GM23338 (cell line): ENCODE data around the gene SIRPG. TPM values are rescaled to one million over a fixed set of nuclear protein-coding genes. Genes with fewer than 3 reads are reported as not detected.

Source experiments
- ATAC-seq: fragments of 200-7000 bp; cut with Tn5 transposase; 3 replicates; pipeline ENCODE4 v1.9.1; 2020
- DNase-seq: peaks from one replicate; pipeline ENCODE4 v3.0.0-alpha.2; 2015; ENCODE audit warnings: low spot score
- H2AFZ ChIP-seq: fragments of 200-600 bp; sonication (generic); 2 replicates; pipeline ENCODE4 v1.8.0; 2016; ENCODE audit warnings: antibody characterized with exemption, mild to moderate bottlenecking, moderate library complexity
- H3F3A ChIP-seq: fragments of 200-600 bp; sonication (generic); replicated peaks from 2 replicates; pipeline ENCODE4 v1.8.0; 2017; ENCODE audit warnings: antibody characterized with exemption, mixed run types, low read depth
- H3K27ac ChIP-seq: fragments of 200-600 bp; sonication (generic); 2 replicates; pipeline ENCODE4 v1.6.1; 2016; ENCODE audit warnings: low read depth
- H3K27me3 ChIP-seq: fragments of 200-600 bp; sonication (generic); 2 replicates; pipeline ENCODE4 v1.8.0; 2016; ENCODE audit warnings: mild to moderate bottlenecking, mixed run types, moderate library complexity; ENCODE audit not compliant: insufficient read depth
- H3K36me3 ChIP-seq: fragments of 200-600 bp; sonication (generic); 2 replicates; pipeline ENCODE4 v1.8.0; 2016; ENCODE audit warnings: mild to moderate bottlenecking; ENCODE audit not compliant: insufficient read depth
- H3K4me1 ChIP-seq: fragments of 200-600 bp; sonication (generic); 2 replicates; pipeline ENCODE4 v1.8.0; 2016; ENCODE audit warnings: mild to moderate bottlenecking, moderate library complexity; ENCODE audit not compliant: insufficient read depth
- H3K4me2 ChIP-seq: fragments of 200-600 bp; sonication (generic); 2 replicates; pipeline ENCODE4 v1.7.1; 2017; ENCODE audit warnings: mixed run types
- H3K4me3 ChIP-seq: fragments of 200-600 bp; sonication (generic); 2 replicates; pipeline ENCODE4 v1.6.1; 2016; ENCODE audit warnings: mixed run types
- H3K79me2 ChIP-seq: fragments of 200-600 bp; sonication (generic); replicated peaks from 2 replicates; pipeline ENCODE4 v1.8.0; 2017; ENCODE audit warnings: mild to moderate bottlenecking; ENCODE audit not compliant: insufficient read depth
- H3K9me2 ChIP-seq: fragments of 200-600 bp; sonication (generic); 2 replicates; pipeline ENCODE4 v1.8.0; 2017; ENCODE audit not compliant: insufficient read depth
- H4K20me1 ChIP-seq: fragments of 200-600 bp; sonication (generic); replicated peaks from 2 replicates; pipeline ENCODE4 v1.8.0; 2017; ENCODE audit warnings: mild to moderate bottlenecking; ENCODE audit not compliant: insufficient read depth
- H3K27ac Mint-ChIP-seq: 2 replicates; pipeline ENCODE4 v1.8.0; 2020; ENCODE audit warnings: inconsistent platforms, mild to moderate bottlenecking, moderate library complexity, mixed read lengths
- H3K27me3 Mint-ChIP-seq: 3 replicates; pipeline ENCODE4 v1.8.0; 2022; ENCODE audit warnings: low read depth, mild to moderate bottlenecking, moderate library complexity, mixed read lengths, inconsistent platforms; ENCODE audit not compliant: insufficient read depth, poor library complexity
- H3K36me3 Mint-ChIP-seq: 3 replicates; pipeline ENCODE4 v1.8.0; 2021; ENCODE audit warnings: low read depth, mild to moderate bottlenecking, inconsistent platforms, moderate library complexity, mixed read lengths
- H3K4me1 Mint-ChIP-seq: 3 replicates; pipeline ENCODE4 v1.8.0; 2020; ENCODE audit warnings: mild to moderate bottlenecking, inconsistent platforms, mixed read lengths
- H3K4me3 Mint-ChIP-seq: 3 replicates; pipeline ENCODE4 v1.8.0; 2021; ENCODE audit warnings: moderate library complexity, mild to moderate bottlenecking, inconsistent platforms, mixed read lengths
- H3K9me3 Mint-ChIP-seq: 3 replicates; pipeline ENCODE4 v1.8.0; 2020; ENCODE audit warnings: moderate library complexity, mild to moderate bottlenecking, inconsistent platforms, mixed read lengths
- CREB1 ChIP-seq: fragments of 250-450 bp; sonication (Bioruptor Pico); IDR thresholded peaks from 2 replicates; pipeline ENCODE4 v1.5.0; 2020; ENCODE audit warnings: low read depth, mild to moderate bottlenecking, moderate library complexity
- EZH2phosphoT487 ChIP-seq: fragments of 200-600 bp; sonication (generic); IDR thresholded peaks from one replicate; pipeline ENCODE4 v1.8.1; 2018; ENCODE audit warnings: antibody characterized with exemption; ENCODE audit not compliant: unreplicated experiment
- NANOG ChIP-seq: IDR thresholded peaks from 2 replicates; pipeline ENCODE4 v1.6.1; 2016; ENCODE audit warnings: antibody characterized with exemption, borderline replicate concordance
- POLR2AphosphoS5 ChIP-seq: IDR thresholded peaks from 2 replicates; pipeline ENCODE4 v1.6.1; 2016; ENCODE audit warnings: antibody characterized with exemption, low read depth
- ZNF114 ChIP-seq: fragments of 250-450 bp; sonication (Bioruptor Pico); IDR thresholded peaks from 2 replicates; pipeline ENCODE4 v1.5.0; 2020; ENCODE audit warnings: mild to moderate bottlenecking, moderate library complexity
- ZNF331 ChIP-seq: fragments of 250-450 bp; sonication (Bioruptor Pico); IDR thresholded peaks from 2 replicates; pipeline ENCODE4 v1.5.0; 2020; ENCODE audit warnings: low read depth, mild to moderate bottlenecking, moderate library complexity
- polyA plus RNA-seq: library from polyadenylated mRNA; unstranded; fragments of >200 nt; fragmentation: Nextera tagmentation; extraction: Ambion mirVana; gene quantifications from 2 replicates; pipeline ENCODE4 v1.2.1, GENCODE V29; 2016
- total RNA-seq: library from RNA; depleted of rRNA; stranded (reverse); fragments of >200 nt; shearing (Covaris generic); gene quantifications from 2 replicates; pipeline ENCODE4 v1.2.3, GENCODE V29; 2014
- TF ChIP-seq, protein P1 (sequence below): fragments of 250-450 bp; sonication (Bioruptor Pico); IDR thresholded peaks from 2 replicates; pipeline ENCODE4 v1.5.0; 2020; ENCODE audit warnings: mild to moderate bottlenecking, moderate library complexity
- TF ChIP-seq, protein P2 (sequence below): IDR thresholded peaks from 2 replicates; pipeline ENCODE4 v1.6.1; 2016; ENCODE audit warnings: antibody characterized with exemption

SIRPG gene
- total and polyA plus RNA-seq, 2 experiments from 2014 or later = not detected

DNA sequence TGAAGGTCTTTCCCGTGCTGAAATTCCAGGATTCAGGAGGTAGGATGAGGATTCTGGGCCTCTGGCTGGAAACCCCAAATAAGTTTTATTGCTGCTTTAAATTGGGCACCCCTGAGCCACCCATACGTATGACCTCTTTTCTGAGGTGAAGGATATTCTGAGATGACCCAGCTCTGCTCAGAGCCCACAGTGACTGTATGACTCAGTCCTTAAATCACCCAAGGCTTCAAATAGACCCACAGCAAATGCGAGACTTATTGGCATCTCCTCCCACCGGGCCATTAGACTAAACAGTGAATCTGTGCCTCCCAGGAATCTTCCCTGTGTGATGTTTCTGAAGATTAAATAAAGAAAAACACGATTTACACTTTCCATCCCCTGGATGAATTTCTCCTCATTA lies 9.5 kb downstream of the SIRPG start:
- Histone ChIP-seq H3K4me1 (no peaks in the 10 kb centered on the region), H2AFZ (no peak overlapping the region), H3K4me3 (no peak overlapping the region), H3K36me3 (no peaks in the 10 kb centered on the region), H3K27ac (no peak overlapping the region), H3K4me2 (no peak overlapping the region), H3K9me2 (no peaks in the 10 kb centered on the region), H4K20me1 (no peaks in the 10 kb centered on the region), H3K27me3 (no peaks in the 10 kb centered on the region), H3F3A (no peaks in the 10 kb centered on the region), H3K79me2 (no peaks in the 10 kb centered on the region)
- Mint-ChIP-seq H3K27ac (no peak overlapping the region), H3K36me3 (no peaks in the 10 kb centered on the region), H3K9me3 (no peaks in the 10 kb centered on the region), H3K27me3 (no peaks in the 10 kb centered on the region), H3K4me1 (no peaks in the 10 kb centered on the region), H3K4me3 (no peak overlapping the region)
- ATAC-seq (no peak), DNase-seq (no peak)
- TF ChIP-seq ZNF331 (CRISPR knock-in tag) = no peak
- TF ChIP-seq ZNF114 (CRISPR knock-in tag) = no peak
- no peak for TF ChIP-seq CREB1 (CRISPR knock-in tag)
- no peak for TF ChIP-seq POLR2AphosphoS5
- no peak for TF ChIP-seq EZH2phosphoT487
- TF ChIP-seq, protein P1, sequence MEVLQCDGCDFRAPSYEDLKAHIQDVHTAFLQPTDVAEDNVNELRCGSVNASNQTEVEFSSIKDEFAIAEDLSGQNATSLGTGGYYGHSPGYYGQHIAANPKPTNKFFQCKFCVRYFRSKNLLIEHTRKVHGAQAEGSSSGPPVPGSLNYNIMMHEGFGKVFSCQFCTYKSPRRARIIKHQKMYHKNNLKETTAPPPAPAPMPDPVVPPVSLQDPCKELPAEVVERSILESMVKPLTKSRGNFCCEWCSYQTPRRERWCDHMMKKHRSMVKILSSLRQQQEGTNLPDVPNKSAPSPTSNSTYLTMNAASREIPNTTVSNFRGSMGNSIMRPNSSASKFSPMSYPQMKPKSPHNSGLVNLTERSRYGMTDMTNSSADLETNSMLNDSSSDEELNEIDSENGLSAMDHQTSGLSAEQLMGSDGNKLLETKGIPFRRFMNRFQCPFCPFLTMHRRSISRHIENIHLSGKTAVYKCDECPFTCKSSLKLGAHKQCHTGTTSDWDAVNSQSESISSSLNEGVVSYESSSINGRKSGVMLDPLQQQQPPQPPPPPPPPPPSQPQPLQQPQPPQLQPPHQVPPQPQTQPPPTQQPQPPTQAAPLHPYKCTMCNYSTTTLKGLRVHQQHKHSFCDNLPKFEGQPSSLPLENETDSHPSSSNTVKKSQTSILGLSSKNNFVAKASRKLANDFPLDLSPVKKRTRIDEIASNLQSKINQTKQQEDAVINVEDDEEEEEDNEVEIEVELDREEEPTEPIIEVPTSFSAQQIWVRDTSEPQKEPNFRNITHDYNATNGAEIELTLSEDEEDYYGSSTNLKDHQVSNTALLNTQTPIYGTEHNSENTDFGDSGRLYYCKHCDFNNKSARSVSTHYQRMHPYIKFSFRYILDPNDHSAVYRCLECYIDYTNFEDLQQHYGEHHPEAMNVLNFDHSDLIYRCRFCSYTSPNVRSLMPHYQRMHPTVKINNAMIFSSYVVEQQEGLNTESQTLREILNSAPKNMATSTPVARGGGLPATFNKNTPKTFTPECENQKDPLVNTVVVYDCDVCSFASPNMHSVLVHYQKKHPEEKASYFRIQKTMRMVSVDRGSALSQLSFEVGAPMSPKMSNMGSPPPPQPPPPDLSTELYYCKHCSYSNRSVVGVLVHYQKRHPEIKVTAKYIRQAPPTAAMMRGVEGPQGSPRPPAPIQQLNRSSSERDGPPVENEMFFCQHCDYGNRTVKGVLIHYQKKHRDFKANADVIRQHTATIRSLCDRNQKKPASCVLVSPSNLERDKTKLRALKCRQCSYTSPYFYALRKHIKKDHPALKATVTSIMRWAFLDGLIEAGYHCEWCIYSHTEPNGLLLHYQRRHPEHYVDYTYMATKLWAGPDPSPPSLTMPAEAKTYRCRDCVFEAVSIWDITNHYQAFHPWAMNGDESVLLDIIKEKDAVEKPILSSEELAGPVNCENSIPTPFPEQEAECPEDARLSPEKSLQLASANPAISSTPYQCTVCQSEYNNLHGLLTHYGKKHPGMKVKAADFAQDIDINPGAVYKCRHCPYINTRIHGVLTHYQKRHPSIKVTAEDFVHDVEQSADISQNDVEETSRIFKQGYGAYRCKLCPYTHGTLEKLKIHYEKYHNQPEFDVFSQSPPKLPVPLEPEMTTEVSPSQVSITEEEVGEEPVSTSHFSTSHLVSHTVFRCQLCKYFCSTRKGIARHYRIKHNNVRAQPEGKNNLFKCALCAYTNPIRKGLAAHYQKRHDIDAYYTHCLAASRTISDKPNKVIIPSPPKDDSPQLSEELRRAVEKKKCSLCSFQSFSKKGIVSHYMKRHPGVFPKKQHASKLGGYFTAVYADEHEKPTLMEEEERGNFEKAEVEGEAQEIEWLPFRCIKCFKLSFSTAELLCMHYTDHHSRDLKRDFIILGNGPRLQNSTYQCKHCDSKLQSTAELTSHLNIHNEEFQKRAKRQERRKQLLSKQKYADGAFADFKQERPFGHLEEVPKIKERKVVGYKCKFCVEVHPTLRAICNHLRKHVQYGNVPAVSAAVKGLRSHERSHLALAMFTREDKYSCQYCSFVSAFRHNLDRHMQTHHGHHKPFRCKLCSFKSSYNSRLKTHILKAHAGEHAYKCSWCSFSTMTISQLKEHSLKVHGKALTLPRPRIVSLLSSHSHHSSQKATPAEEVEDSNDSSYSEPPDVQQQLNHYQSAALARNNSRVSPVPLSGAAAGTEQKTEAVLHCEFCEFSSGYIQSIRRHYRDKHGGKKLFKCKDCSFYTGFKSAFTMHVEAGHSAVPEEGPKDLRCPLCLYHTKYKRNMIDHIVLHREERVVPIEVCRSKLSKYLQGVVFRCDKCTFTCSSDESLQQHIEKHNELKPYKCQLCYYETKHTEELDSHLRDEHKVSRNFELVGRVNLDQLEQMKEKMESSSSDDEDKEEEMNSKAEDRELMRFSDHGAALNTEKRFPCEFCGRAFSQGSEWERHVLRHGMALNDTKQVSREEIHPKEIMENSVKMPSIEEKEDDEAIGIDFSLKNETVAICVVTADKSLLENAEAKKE (CRISPR knock-in tag) = no peak
- no peak for TF ChIP-seq NANOG
- TF ChIP-seq, protein P2, sequence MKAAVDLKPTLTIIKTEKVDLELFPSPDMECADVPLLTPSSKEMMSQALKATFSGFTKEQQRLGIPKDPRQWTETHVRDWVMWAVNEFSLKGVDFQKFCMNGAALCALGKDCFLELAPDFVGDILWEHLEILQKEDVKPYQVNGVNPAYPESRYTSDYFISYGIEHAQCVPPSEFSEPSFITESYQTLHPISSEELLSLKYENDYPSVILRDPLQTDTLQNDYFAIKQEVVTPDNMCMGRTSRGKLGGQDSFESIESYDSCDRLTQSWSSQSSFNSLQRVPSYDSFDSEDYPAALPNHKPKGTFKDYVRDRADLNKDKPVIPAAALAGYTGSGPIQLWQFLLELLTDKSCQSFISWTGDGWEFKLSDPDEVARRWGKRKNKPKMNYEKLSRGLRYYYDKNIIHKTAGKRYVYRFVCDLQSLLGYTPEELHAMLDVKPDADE = no peak
